Uterus (tissue), 2 donors: Measurements from ENCODE around the gene CKAP4.

Source experiments
- CTCF ChIP-seq, 4 experiments: fragments of 200-600 bp in 2 of 4; fragments of 450-650 bp in 2 of 4; sonication (generic) in 2 of 4; IDR thresholded peaks; one replicate each; pipeline ENCODE4 v1.5.1; 2016 to 2019; ENCODE audit warnings: antibody characterized with exemption in 4 of 4, mild to moderate bottlenecking in 2 of 4, moderate library complexity in 1 of 4
- POLR2A ChIP-seq, 2 donors: fragments of 450-650 bp; IDR thresholded peaks; one replicate each; pipeline ENCODE4 v1.6.1; 2016; ENCODE audit warnings: antibody characterized with exemption in 2 of 2, mild to moderate bottlenecking in 1 of 2, moderate library complexity in 1 of 2

GRCh38 chr12:106281056-106281782, 33.4 kb upstream of the CKAP4 start:
- TF ChIP-seq CTCF (IDR thresholded peaks at IDR 0.05) (no peak), POLR2A (IDR thresholded peaks at IDR 0.05) (no peak)
